ENCODE measurements around the gene PTGR3. TPM values are rescaled to one million over a fixed set of nuclear protein-coding genes. Genes with fewer than 3 reads are reported as not detected.

PTGR3 gene
- total RNA-seq, 1 experiment from 2014 or later, result 1.6 TPM

- Histone ChIP-seq H3K23ac (ENCODE audit: insufficient read length, low read depth, low read length) (no peak overlapping the region), H2AFZ (ENCODE audit: low read length) (no peak overlapping the region), H4K5ac (ENCODE audit: insufficient read length, low read depth, low read length) (no peak overlapping the region), H2BK12ac (ENCODE audit: insufficient read length, low read depth, low read length) (no peak overlapping the region), H2AK5ac (ENCODE audit: insufficient read length, low read length) (no peak overlapping the region), H3K56ac (ENCODE audit: insufficient read length, low read depth, low read length) (no peak overlapping the region), H2BK15ac (ENCODE audit: low read depth, low read length) (no peak overlapping the region), H2BK5ac (ENCODE audit: insufficient read length, low read length) (no peak overlapping the region), H3K23me2 (ENCODE audit: insufficient read length, low read depth, low read length, poor library complexity, severe bottlenecking) (no peaks in the 10 kb centered on the region), H3K9ac (ENCODE audit: extremely low read depth, insufficient read length, low read length) (no peak overlapping the region), H3K79me1 (ENCODE audit: insufficient read depth, low read depth, low read length, poor library complexity, severe bottlenecking) (no peaks in the 10 kb centered on the region), H3K9me3 (ENCODE audit: control insufficient read depth, low read depth, low read length) (no peaks in the 10 kb centered on the region), H3K4ac (ENCODE audit: low read depth, low read length) (no peak overlapping the region), H2BK120ac (ENCODE audit: low read depth, low read length, poor library complexity, severe bottlenecking) (no peak overlapping the region), H4K91ac (ENCODE audit: insufficient read length, low read depth, low read length) (no peak overlapping the region), H4K20me1 (ENCODE audit: control insufficient read depth, insufficient read depth, insufficient read length) (no peaks in the 10 kb centered on the region), H3K79me2 (ENCODE audit: insufficient read depth, low read length) (no peaks in the 10 kb centered on the region), H3T11ph (ENCODE audit: low read length) (no peak overlapping the region), H2BK20ac (ENCODE audit: low read depth, low read length, poor library complexity, severe bottlenecking) (no peak overlapping the region), H3K27ac (ENCODE audit: insufficient read length, low read depth, low read length) (no peak overlapping the region), H4K8ac (replicated peaks; ENCODE audit: insufficient read length, low read depth, low read length) (no peak overlapping the region), H3K27me3 (ENCODE audit: insufficient read depth, low read length) (no peaks in the 10 kb centered on the region), H3K18ac (ENCODE audit: insufficient read length, low read depth, low read length) (no peak overlapping the region), H3K4me1 (ENCODE audit: insufficient read depth, low read length) (no peaks in the 10 kb centered on the region), H3K14ac (ENCODE audit: insufficient read depth, low read length) (no peak overlapping the region), H3K4me2 (ENCODE audit: insufficient read depth, insufficient read length, low read length) (no peak overlapping the region)
- Mint-ChIP-seq H3K9me3 (no peaks in the 10 kb centered on the region), H3K36me3 (ENCODE audit: insufficient read depth in 1 of 3, low read depth in 3 of 3) (no peaks in the 10 kb centered on the region), H3K27ac (no peak overlapping the region), H3K4me1 (peaks cover 0 to 2% of the 10 kb centered on the region in 2 experiments; a peak in 1 of 4 replicates), H3K4me3 (no peak overlapping the region), H3K27me3 (ENCODE audit: low read depth) (no peaks in the 10 kb centered on the region; the same call in 1 of the 2 replicates)
- no CpG with 5 or more reads among the region's 1 CpG for WGBS (ENCODE audit: extremely low coverage, insufficient read length, low lambda C conversion rate)
- no peak for TF ChIP-seq CTCF (conservative IDR thresholded peaks at IDR 0.05)
- DNase-seq, result no peak
These were observed 12.5 kb upstream of the PTGR3 start for GRCh38 chr18:75221397-75221796.
